Measurements from ENCODE around the gene SMOC2.

SMOC2 gene

GRCh38 chr6:168515376-168515775 is 74.4 kb downstream of the SMOC2 start:
- no peak for DNase-seq (ENCODE audit: extremely low read depth, low read depth)
- TF ChIP-seq CTCF (IDR thresholded peaks at IDR 0.05; ENCODE audit: low read depth, low read length), result no peak

GRCh38 chr6:168516944-168517741 is 76.2 kb downstream of the SMOC2 start:
- no peak for DNase-seq (ENCODE audit: extremely low read depth, low read depth)
- no peak for TF ChIP-seq CTCF (IDR thresholded peaks at IDR 0.05; ENCODE audit: low read depth, low read length)

- no peak for TF ChIP-seq CTCF (IDR thresholded peaks at IDR 0.05; ENCODE audit: low read depth, low read length)
- DNase-seq (ENCODE audit: extremely low read depth, low read depth), result no peak
These were observed 76.9 kb downstream of the SMOC2 start for GRCh38 chr6:168517742-168518347.

GRCh38 chr6:168518348-168518745 is 77.4 kb downstream of the SMOC2 start:
- DNase-seq (ENCODE audit: extremely low read depth, low read depth), result no peak
- TF ChIP-seq CTCF (IDR thresholded peaks at IDR 0.05; ENCODE audit: low read depth, low read length), result no peak

GRCh38 chr6:168518867-168519266 is 77.9 kb downstream of the SMOC2 start:
- no peak for TF ChIP-seq CTCF (IDR thresholded peaks at IDR 0.05; ENCODE audit: low read depth, low read length)
- DNase-seq (ENCODE audit: extremely low read depth, low read depth), result no peak

- no peak for TF ChIP-seq CTCF (IDR thresholded peaks at IDR 0.05; ENCODE audit: low read depth, low read length)
- no peak for DNase-seq (ENCODE audit: extremely low read depth, low read depth)
These were observed 79.2 kb downstream of the SMOC2 start for GRCh38 chr6:168520233-168520632.

GRCh38 chr6:168524571-168525001 is 83.6 kb downstream of the SMOC2 start:
- TF ChIP-seq CTCF (IDR thresholded peaks at IDR 0.05; ENCODE audit: low read depth, low read length), result no peak
- DNase-seq (ENCODE audit: extremely low read depth, low read depth), result no peak

Measured in AG09319 (cell line).